ENCODE measurements around the gene ALG12. TPM values are rescaled to one million over a fixed set of nuclear protein-coding genes. Genes with fewer than 3 reads are reported as not detected.

The ALG12 gene
- total RNA-seq, 1 donor from 2014 or later, result 26.2 TPM

DNA sequence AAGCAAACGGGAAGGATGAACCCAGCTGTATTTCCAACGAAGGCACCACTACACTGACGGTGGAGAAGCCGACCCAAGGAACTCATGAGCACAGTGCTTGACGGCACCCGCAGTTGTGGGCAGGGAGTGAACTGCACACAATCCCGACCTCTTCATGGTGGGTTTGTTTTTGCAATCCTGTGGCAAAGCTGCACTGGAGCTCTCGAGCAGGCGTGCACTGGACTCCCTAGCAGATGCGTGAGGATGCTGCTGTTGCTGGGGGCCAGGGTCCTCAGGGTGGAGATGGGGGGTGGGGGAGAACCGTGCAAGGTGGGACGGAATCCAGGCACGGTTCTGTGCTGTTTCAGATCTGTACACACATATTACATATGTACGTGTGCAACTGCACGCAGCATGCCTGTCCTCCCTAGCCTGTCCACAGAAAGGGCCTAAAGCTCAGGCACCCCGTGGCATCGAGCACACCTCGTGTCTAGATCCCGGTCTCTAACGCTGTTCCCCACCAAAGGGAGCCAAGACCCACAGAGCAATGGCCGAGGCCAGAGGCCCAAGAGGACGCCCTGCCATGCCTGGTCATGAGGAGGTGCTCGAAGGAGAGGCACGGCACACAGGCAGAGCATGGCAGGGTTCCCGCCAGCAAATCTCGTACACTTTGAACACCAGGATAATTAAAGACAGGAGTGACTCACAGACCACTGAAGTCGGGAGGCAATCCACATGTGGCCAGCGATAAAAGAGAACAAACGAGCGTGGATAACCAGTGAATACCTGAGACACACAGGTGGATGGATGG, 17.6 kb downstream of the ALG12 start:
- Histone ChIP-seq H3K79me2 (ENCODE audit: insufficient read depth, low read length) (no peaks in the 10 kb centered on the region), H3K27ac (ENCODE audit: low read depth, low read length) (no peak overlapping the region)
- peak overlapping the region; percentile 12 for H3K27ac Mint-ChIP-seq (ENCODE audit: unreplicated experiment)

DNA sequence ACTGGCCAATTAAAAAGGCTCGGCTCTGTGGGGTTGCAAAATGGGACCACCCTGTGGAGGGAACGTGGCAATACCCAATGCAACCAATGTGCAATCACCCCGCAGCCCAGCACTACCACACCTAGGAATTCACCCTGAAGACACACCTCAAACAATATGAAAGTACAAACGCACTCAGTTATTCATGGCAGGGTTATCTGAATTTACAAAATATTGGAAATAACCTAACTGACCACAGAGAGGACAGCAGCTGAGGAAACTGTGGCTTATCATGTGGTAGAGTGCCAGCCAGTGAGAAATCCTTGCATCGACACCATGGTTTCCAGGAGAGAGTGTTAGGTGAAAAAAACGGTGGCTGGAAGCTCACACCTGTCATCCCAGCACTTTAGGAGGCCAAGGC, 18.7 kb downstream of the ALG12 start:
- Histone ChIP-seq H3K9me3 (ENCODE audit: insufficient read depth, low read depth, low read length) (peaks cover 4% of the 10 kb centered on the region), H3K9ac (ENCODE audit: low read length) (no peak overlapping the region), H3K27me3 (ENCODE audit: insufficient read depth, low read length) (no peaks in the 10 kb centered on the region), H3K36me3 (ENCODE audit: insufficient read depth, low read length) (peaks cover 8% of the 10 kb centered on the region), H3K27ac (ENCODE audit: low read depth, low read length) (no peak overlapping the region), H2AFZ (ENCODE audit: low read depth, low read length) (no peak overlapping the region), H4K20me1 (ENCODE audit: insufficient read depth, low read length) (peaks cover 39% of the 10 kb centered on the region), H3K4me3 (ENCODE audit: insufficient read depth, low read depth, low read length) (no peak overlapping the region), H3K4me1 (ENCODE audit: insufficient read depth, low read length) (no peaks in the 10 kb centered on the region), H3K4me2 (ENCODE audit: low read length) (no peak overlapping the region), H3K79me2 (ENCODE audit: insufficient read depth, low read length) (no peaks in the 10 kb centered on the region)
- no peak for TF ChIP-seq EZH2 (IDR thresholded peaks at IDR 0.05; ENCODE audit: insufficient read depth, low read length)
- TF ChIP-seq, protein P1, sequence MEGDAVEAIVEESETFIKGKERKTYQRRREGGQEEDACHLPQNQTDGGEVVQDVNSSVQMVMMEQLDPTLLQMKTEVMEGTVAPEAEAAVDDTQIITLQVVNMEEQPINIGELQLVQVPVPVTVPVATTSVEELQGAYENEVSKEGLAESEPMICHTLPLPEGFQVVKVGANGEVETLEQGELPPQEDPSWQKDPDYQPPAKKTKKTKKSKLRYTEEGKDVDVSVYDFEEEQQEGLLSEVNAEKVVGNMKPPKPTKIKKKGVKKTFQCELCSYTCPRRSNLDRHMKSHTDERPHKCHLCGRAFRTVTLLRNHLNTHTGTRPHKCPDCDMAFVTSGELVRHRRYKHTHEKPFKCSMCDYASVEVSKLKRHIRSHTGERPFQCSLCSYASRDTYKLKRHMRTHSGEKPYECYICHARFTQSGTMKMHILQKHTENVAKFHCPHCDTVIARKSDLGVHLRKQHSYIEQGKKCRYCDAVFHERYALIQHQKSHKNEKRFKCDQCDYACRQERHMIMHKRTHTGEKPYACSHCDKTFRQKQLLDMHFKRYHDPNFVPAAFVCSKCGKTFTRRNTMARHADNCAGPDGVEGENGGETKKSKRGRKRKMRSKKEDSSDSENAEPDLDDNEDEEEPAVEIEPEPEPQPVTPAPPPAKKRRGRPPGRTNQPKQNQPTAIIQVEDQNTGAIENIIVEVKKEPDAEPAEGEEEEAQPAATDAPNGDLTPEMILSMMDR (IDR thresholded peaks at IDR 0.05; ENCODE audit: insufficient read depth, low read depth, low read length), result no peak
- no peaks in the 10 kb centered on the region for H3K27me3 Mint-ChIP-seq (ENCODE audit: low read depth, unreplicated experiment)
- no peak overlapping the region for H3K4me3 Mint-ChIP-seq (ENCODE audit: unreplicated experiment)
- H3K27ac Mint-ChIP-seq (ENCODE audit: unreplicated experiment), result no peak overlapping the region
- H3K9me3 Mint-ChIP-seq (ENCODE audit: unreplicated experiment), result peaks cover 2% of the 10 kb centered on the region
- peaks cover 18% of the 10 kb centered on the region for H3K36me3 Mint-ChIP-seq (ENCODE audit: low read depth, unreplicated experiment)
- FAIRE-seq (no peak), DNase-seq (ENCODE audit: low read depth) (no peak)
- H3K4me1 Mint-ChIP-seq (ENCODE audit: low read depth, unreplicated experiment), result no peaks in the 10 kb centered on the region

More for the DNA sequence above, 17.6 kb downstream of the ALG12 start:
- H3K4me2 ChIP-seq (ENCODE audit: low read length), result no peak overlapping the region
- no peak for DNase-seq (ENCODE audit: low read depth)
- H2AFZ ChIP-seq (ENCODE audit: low read depth, low read length), result no peak overlapping the region
- H3K9me3 ChIP-seq (ENCODE audit: insufficient read depth, low read depth, low read length), result peaks cover 4% of the 10 kb centered on the region
- no peak overlapping the region for H3K4me3 ChIP-seq (ENCODE audit: insufficient read depth, low read depth, low read length)
- Mint-ChIP-seq H3K4me3 (ENCODE audit: unreplicated experiment) (no peak overlapping the region), H3K27me3 (ENCODE audit: low read depth, unreplicated experiment) (no peaks in the 10 kb centered on the region), H3K4me1 (ENCODE audit: low read depth, unreplicated experiment) (no peaks in the 10 kb centered on the region), H3K36me3 (ENCODE audit: low read depth, unreplicated experiment) (peaks cover 18% of the 10 kb centered on the region), H3K9me3 (ENCODE audit: unreplicated experiment) (peaks cover 2% of the 10 kb centered on the region)
- H4K20me1 ChIP-seq (ENCODE audit: insufficient read depth, low read length), result peaks cover 48% of the 10 kb centered on the region
- TF ChIP-seq EZH2 (IDR thresholded peaks at IDR 0.05; ENCODE audit: insufficient read depth, low read length), result no peak
- TF ChIP-seq, protein P1 (IDR thresholded peaks at IDR 0.05; ENCODE audit: insufficient read depth, low read depth, low read length), result no peak
- H3K36me3 ChIP-seq (ENCODE audit: insufficient read depth, low read length), result peaks cover 8% of the 10 kb centered on the region
- H3K4me1 ChIP-seq (ENCODE audit: insufficient read depth, low read length), result no peaks in the 10 kb centered on the region
- no peaks in the 10 kb centered on the region for H3K27me3 ChIP-seq (ENCODE audit: insufficient read depth, low read length)
- no peak overlapping the region for H3K9ac ChIP-seq (ENCODE audit: low read length)
- FAIRE-seq, result no peak
